SU-DHL-6 (cell line): ENCODE results near the gene ZBTB7B.

Source experiments
- H2AFZ ChIP-seq: fragments of 200-600 bp; sonication (generic); 2 replicates; pipeline ENCODE4 v1.6.1; 2014; ENCODE audit warnings: low read depth, mild to moderate bottlenecking, moderate library complexity, mixed read lengths, antibody characterized with exemption, low read length; ENCODE audit not compliant: severe bottlenecking
- H3F3A ChIP-seq: fragments of 200-600 bp; shearing (Covaris generic); 2 replicates; pipeline ENCODE4 v1.6.0; 2016; ENCODE audit warnings: antibody characterized with exemption, mild to moderate bottlenecking; ENCODE audit not compliant: insufficient read depth
- H3K27ac ChIP-seq: fragments of 200-600 bp; sonication (generic); 2 replicates; pipeline ENCODE4 v1.5.1; 2016; ENCODE audit warnings: low read depth, mild to moderate bottlenecking, low read length, moderate library complexity, mixed read lengths
- H3K27me3 ChIP-seq: fragments of 200-600 bp; sonication (generic), shearing (Covaris generic); 2 replicates; pipeline ENCODE4 v1.6.0; 2014; ENCODE audit warnings: mild to moderate bottlenecking, low read length
- H3K36me3 ChIP-seq: fragments of 200-600 bp; sonication (generic); 2 replicates; pipeline ENCODE4 v1.6.1; 2014; ENCODE audit warnings: mild to moderate bottlenecking, low read length, mixed read lengths
- H3K4me2 ChIP-seq: fragments of 300-600, 200-600 bp; shearing (Covaris generic), sonication (generic); 2 replicates; pipeline ENCODE4 v1.6.0; 2014; ENCODE audit warnings: low read length, low read depth, mild to moderate bottlenecking; ENCODE audit not compliant: poor library complexity, severe bottlenecking
- H3K4me3 ChIP-seq: fragments of 200-600 bp; sonication (generic); 2 replicates; pipeline ENCODE4 v1.5.1; 2014; ENCODE audit warnings: antibody characterized with exemption, low read length, mild to moderate bottlenecking, mixed read lengths; ENCODE audit not compliant: insufficient read depth, poor library complexity, severe bottlenecking
- H3K79me2 ChIP-seq: fragments of 200-600 bp; sonication (generic); 2 replicates; pipeline ENCODE4 v1.6.1; 2014; ENCODE audit warnings: mild to moderate bottlenecking, low read length, moderate library complexity; ENCODE audit not compliant: insufficient read depth
- H3K9ac ChIP-seq: fragments of 200-600 bp; sonication (generic); 2 replicates; pipeline ENCODE4 v1.7.0; 2014; ENCODE audit warnings: mild to moderate bottlenecking, low read length
- H3K9me2 ChIP-seq: fragments of 200-600 bp; sonication (generic); replicated peaks from 2 replicates; pipeline ENCODE4 v1.6.1; 2014; ENCODE audit warnings: low read length; ENCODE audit not compliant: insufficient read depth
- H3K9me3 ChIP-seq: fragments of 200-600 bp; sonication (generic); 2 replicates; pipeline ENCODE4 v1.6.1; 2014; ENCODE audit warnings: low read length, mixed read lengths; ENCODE audit not compliant: insufficient read depth
- H4K20me1 ChIP-seq: fragments of 200-600 bp; sonication (generic); 2 replicates; pipeline ENCODE4 v1.6.1; 2014; ENCODE audit warnings: low read depth, mild to moderate bottlenecking, antibody characterized with exemption, low read length, moderate library complexity, mixed read lengths
- CTCF ChIP-seq: fragments of 200-600 bp; sonication (generic); IDR thresholded peaks from one replicate; pipeline ENCODE4 v1.5.1; 2017; ENCODE audit warnings: antibody characterized with exemption, mild to moderate bottlenecking, low read length, moderate library complexity; ENCODE audit not compliant: insufficient read depth, poor library complexity, severe bottlenecking
- EZH2phosphoT487 ChIP-seq: fragments of 200-600 bp; sonication (generic), shearing (Covaris generic); conservative IDR thresholded peaks from 2 replicates; pipeline ENCODE4 v1.6.1; 2018; ENCODE audit warnings: mild to moderate bottlenecking, antibody characterized with exemption, low read length, moderate library complexity, mixed read lengths

ZBTB7B gene

GRCh38 chr1:155000726-155001424, 1.7 kb upstream of the ZBTB7B start:
- H3K4me2 ChIP-seq, result peak overlapping the region; percentile 69
- H4K20me1 ChIP-seq, result no peaks in the 10 kb centered on the region
- H2AFZ ChIP-seq, result peak overlapping the region; percentile 77

GRCh38 chr1:155001425-155001674, 1.3 kb upstream of the ZBTB7B start:
- Histone ChIP-seq H3K9me3 (no peaks in the 10 kb centered on the region), H3K27ac (0 out of 2 replicates have a peak overlapping the region, but pooled peaks have one; percentile 25), H3K9me2 (no peaks in the 10 kb centered on the region), H3K27me3 (no peaks in the 10 kb centered on the region), H3K4me3 (peak overlapping the region; percentile 50), H2AFZ (peak overlapping the region; percentile 77), H4K20me1 (no peaks in the 10 kb centered on the region), H3K4me2 (peak overlapping the region; percentile 69), H3K36me3 (no peaks in the 10 kb centered on the region), H3F3A (peaks cover 11% of the 10 kb centered on the region; the same call in 1 of the 2 replicates), H3K79me2 (no peaks in the 10 kb centered on the region), H3K9ac (peak overlapping the region; percentile 38)
- TF ChIP-seq CTCF, result no peak
- no peak for TF ChIP-seq EZH2phosphoT487

More at GRCh38 chr1:155000726-155001424, 1.7 kb upstream of the ZBTB7B start:
- Histone ChIP-seq H3F3A (peaks cover 14% of the 10 kb centered on the region), H3K9me3 (no peaks in the 10 kb centered on the region), H3K79me2 (no peaks in the 10 kb centered on the region), H3K4me3 (peak overlapping the region; percentile 50), H3K27me3 (no peaks in the 10 kb centered on the region), H3K36me3 (no peaks in the 10 kb centered on the region), H3K9me2 (no peaks in the 10 kb centered on the region), H3K9ac (peak overlapping the region; percentile 38), H3K27ac (peak overlapping the region; percentile 25; the same call in 1 of the 2 replicates)
- no peak for TF ChIP-seq CTCF

- no peaks in the 10 kb centered on the region for H3K9me2 ChIP-seq
- peak overlapping the region; percentile 50 for H3K4me3 ChIP-seq
- no peaks in the 10 kb centered on the region for H3K27me3 ChIP-seq
- H2AFZ ChIP-seq, result no peak overlapping the region
- H3F3A ChIP-seq, result peaks cover 11% of the 10 kb centered on the region; the same call in 1 of the 2 replicates
- H3K79me2 ChIP-seq, result no peaks in the 10 kb centered on the region
- H3K9me3 ChIP-seq, result no peaks in the 10 kb centered on the region
- H3K9ac ChIP-seq, result peak overlapping the region; percentile 38
- H4K20me1 ChIP-seq, result no peaks in the 10 kb centered on the region
- peak overlapping the region; percentile 69 for H3K4me2 ChIP-seq
- H3K27ac ChIP-seq, result no peak overlapping the region
- no peaks in the 10 kb centered on the region for H3K36me3 ChIP-seq
- TF ChIP-seq EZH2phosphoT487, result no peak
- TF ChIP-seq CTCF, result no peak
These were observed 733 bp upstream of the ZBTB7B start for GRCh38 chr1:155001675-155002463.
